Epithelial cell of esophagus (primary cell): Measurements from ENCODE around the gene APBA2.
A peak's percentile ranks its signal among the peaks of the same experiment; 100 is the strongest.

ENCODE experiments used
- DNase-seq: peaks from one replicate; pipeline ENCODE4 v3.0.0; 2010; ENCODE audit warnings: low read depth
- H3K4me3 ChIP-seq: 2 replicates; pipeline ENCODE4 v1.5.1; 2011; ENCODE audit warnings: mild to moderate bottlenecking, low read length, control low read depth
- CTCF ChIP-seq: IDR thresholded peaks from 2 replicates; pipeline ENCODE4 v1.5.1; 2011; ENCODE audit warnings: low read depth, mild to moderate bottlenecking, low read length, control low read depth, inconsistent platforms; ENCODE audit not compliant: insufficient read depth; ENCODE audit errors: missing control alignments

The APBA2 gene

GRCh38 chr15:29138260-29138659 is 252.5 kb downstream of the APBA2 start:
- DNase-seq, result no peak
- H3K4me3 ChIP-seq, result no peak overlapping the region
- TF ChIP-seq CTCF, result no peak

DNA sequence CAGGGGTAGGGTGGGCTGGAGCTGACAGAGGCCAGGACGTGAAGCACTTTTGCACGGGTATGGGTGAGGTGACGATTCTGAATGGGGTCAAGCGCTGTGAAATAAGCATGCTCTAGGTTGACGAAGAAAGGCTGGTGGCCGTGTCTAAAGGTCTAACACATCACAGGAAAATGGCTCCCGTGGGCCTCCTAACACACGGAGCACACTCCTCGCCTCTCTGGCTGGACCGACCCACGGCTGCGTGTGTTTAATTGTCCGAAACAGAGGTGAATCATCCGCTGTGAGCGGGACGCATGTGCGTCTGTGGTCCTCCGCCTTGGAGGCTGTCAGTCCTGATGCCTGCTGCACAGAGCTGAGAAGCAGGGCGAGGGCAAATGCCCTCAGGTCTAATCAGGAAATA is 253.3 kb downstream of the APBA2 start:
- no peak overlapping the region for H3K4me3 ChIP-seq
- DNase-seq, result no peak
- TF ChIP-seq CTCF, result no peak

DNA sequence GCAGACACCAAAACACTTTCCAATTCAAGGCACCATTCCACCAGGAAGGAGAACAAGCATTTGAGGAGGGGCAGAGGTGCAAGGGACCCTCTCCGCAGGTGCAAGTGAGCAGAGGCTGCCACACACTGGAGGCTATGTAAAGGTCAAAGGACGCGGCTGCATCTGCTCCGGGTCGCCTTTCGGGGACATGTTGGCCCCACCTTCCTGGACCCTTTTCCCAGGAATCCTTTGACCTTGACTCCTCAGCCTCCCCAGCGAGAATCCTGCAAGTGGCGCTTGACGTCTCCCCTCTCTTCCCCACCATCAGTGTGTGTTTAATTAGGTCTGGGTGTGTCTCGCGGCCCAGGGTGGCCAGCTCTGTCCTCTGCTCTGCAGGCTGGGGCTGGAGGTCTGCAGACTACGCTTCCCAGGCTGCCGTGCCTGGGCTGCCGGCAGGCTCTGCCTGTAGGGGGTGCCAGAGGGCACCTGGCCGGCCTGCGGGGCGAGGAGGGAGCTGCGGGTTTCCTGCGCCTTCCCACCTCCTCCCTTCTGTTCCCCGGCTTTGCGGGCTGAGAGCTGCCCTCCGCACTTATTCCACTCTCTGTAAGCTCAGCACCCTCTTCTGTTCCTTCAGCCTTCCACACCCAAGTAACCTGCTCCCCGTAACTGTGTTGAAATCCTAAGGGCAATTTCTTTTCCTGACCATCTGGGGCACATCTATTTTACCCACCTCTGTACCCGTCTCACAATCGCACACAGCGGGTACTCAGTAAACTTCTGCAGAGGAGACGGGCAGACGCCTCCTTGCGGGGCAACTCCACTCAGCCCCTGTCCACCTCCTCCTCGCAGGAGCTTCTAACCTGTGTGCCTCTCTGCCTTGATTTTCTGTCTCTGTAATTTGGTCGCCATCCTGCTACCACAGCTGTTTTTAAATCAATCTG is 254.0 kb downstream of the APBA2 start:
- H3K4me3 ChIP-seq, result no peak overlapping the region
- peak; percentile 74 for TF ChIP-seq CTCF
- peak; percentile 29 for DNase-seq

DNA sequence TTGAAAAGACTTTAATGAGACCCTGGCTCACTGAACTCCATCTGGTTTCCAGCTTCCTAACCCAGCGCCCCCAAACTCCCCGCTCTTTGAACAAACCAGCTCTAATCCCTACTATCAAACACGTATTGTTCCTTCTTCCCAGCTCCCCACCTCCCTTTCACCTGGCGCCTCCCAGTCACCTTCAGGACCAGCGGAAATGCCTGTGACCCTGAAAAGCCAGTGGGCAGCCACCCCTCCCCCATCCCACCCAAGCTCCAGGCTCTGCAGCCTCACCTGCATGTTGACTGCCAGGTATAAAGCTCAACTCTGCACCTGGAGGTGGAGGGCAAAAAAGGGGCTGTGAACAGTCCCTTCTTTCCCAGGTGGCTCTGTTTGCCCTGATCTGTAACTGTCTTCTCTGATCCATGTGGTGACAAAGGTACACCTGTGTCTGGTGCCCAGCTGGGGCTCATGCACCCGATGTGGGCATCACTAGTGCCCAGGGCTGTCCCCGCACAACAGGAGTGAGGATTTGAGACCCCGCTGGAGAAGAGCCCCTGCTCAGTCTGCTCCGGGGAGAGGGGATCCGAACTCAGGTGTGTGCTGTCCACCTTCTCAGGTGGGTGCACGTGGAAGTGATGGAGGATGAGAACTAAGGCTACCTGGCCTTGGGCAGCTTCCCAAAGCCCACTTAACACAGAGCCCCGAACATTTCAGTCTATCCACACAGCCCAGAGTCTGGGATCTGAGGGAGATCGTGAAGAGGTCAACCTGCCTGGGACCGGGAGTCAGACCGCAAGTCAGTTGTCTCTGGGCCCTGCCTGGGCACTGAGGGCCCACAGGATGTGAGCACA is 254.9 kb downstream of the APBA2 start:
- no peak for DNase-seq
- no peak overlapping the region for H3K4me3 ChIP-seq
- no peak for TF ChIP-seq CTCF

DNA sequence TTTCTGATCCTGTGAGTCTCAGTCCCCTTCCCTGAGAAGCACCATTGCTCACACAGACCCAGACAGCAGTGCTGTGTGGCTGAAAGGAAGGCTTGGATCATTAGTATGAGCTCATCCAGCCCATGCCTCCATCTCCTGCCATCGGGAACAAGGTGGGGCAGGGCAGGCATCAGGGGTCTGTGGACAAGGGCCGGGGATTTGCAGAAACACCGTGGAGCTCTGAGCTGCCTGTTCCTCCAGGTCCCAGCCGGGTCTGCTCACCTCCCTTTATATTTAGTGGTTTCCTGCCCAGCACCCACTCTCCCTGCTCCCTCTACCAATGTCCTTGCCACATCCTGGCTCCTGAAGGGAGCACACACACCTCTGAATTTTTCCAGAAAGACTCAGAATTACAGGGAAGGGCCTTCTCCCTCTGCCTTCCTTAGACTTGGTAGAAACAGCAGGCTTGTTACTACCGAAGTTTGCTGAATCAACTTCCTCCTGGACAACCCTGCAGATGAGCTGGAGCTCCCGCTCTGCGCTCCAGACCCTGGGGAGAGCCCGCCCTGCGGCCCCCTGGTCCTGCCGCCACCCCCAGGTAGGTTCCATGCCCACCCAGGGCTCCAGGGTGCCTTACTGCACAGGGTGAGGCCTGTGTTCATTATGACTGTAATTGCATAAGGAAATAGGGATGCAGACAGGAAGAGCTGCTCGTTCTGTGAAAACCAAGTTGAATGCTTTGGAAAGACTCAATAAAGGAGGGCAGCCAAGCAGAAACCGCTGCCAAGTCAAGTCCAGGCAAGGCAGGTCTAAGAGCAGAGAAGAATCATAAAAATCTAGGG is 255.7 kb downstream of the APBA2 start:
- DNase-seq, result peak; percentile 35
- H3K4me3 ChIP-seq, result no peak overlapping the region
- TF ChIP-seq CTCF, result no peak

GRCh38 chr15:29142129-29142747 is 256.5 kb downstream of the APBA2 start:
- DNase-seq, result no peak
- TF ChIP-seq CTCF, result no peak
- H3K4me3 ChIP-seq, result no peak overlapping the region
